ENCODE data around the gene METTL26.

Gene METTL26

GRCh38 chr16:674214-674881 is 38.2 kb upstream of the METTL26 start:
- Histone ChIP-seq H3K27ac (ENCODE audit: low read length) (no peak overlapping the region), H3K4me2 (ENCODE audit: low read length) (no peak overlapping the region), H2AFZ (ENCODE audit: low read depth, low read length) (no peak overlapping the region), H3K4me3 (ENCODE audit: low read length) (no peak overlapping the region), H3K36me3 (replicated peaks; ENCODE audit: low read depth, low read length) (peaks cover 26% of the 10 kb centered on the region), H3K79me2 (ENCODE audit: low read length) (peaks cover 7% of the 10 kb centered on the region), H3K4me1 (ENCODE audit: low read length) (peaks cover 2% of the 10 kb centered on the region), H4K20me1 (ENCODE audit: insufficient read depth, low read length) (no peaks in the 10 kb centered on the region), H3K27me3 (ENCODE audit: low read depth, low read length) (no peaks in the 10 kb centered on the region), H3K9me3 (ENCODE audit: insufficient read depth, low read length) (no peaks in the 10 kb centered on the region), H3K9ac (ENCODE audit: low read length) (no peak overlapping the region)
- TF ChIP-seq EZH2phosphoT487 (IDR thresholded peaks at IDR 0.05; ENCODE audit: low read depth), result no peak
- no peak for TF ChIP-seq CTCF (IDR thresholded peaks at IDR 0.05; ENCODE audit: low read depth, low read length)

GRCh38 chr16:673399-673991 is 37.4 kb upstream of the METTL26 start:
- H3K27me3 ChIP-seq (ENCODE audit: low read depth, low read length), result no peaks in the 10 kb centered on the region
- no peak overlapping the region for H3K27ac ChIP-seq (ENCODE audit: low read length)
- peaks cover 7% of the 10 kb centered on the region for H3K4me1 ChIP-seq (ENCODE audit: low read length)
- no peak overlapping the region for H3K9ac ChIP-seq (ENCODE audit: low read length)
- H4K20me1 ChIP-seq (ENCODE audit: insufficient read depth, low read length), result no peaks in the 10 kb centered on the region
- no peaks in the 10 kb centered on the region for H3K9me3 ChIP-seq (ENCODE audit: insufficient read depth, low read length)
- no peak overlapping the region for H3K4me3 ChIP-seq (ENCODE audit: low read length)
- no peak for TF ChIP-seq EZH2phosphoT487 (IDR thresholded peaks at IDR 0.05; ENCODE audit: low read depth)
- TF ChIP-seq CTCF (IDR thresholded peaks at IDR 0.05; ENCODE audit: low read depth, low read length), result no peak
- peaks cover 15% of the 10 kb centered on the region for H3K79me2 ChIP-seq (ENCODE audit: low read length)
- no peak overlapping the region for H2AFZ ChIP-seq (ENCODE audit: low read depth, low read length)
- peaks cover 26% of the 10 kb centered on the region for H3K36me3 ChIP-seq (replicated peaks; ENCODE audit: low read depth, low read length)
- H3K4me2 ChIP-seq (ENCODE audit: low read length), result no peak overlapping the region

DNA sequence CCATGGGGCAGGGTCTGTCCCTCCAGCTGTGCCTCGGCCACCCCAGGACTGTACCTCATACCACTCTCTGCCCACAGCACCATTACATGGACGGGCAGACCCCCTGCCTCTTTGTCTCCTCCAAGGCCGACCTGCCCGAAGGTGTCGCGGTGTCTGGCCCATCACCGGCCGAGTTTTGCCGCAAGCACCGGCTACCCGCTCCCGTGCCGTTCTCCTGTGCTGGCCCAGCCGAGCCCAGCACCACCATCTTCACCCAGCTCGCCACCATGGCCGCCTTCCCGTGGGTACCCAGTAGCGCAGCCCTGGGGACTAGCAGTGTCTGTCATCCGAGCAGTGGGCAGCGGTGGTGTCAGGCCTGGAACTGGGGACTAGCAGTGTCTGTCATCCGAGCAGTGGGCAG is 36.7 kb upstream of the METTL26 start:
- Histone ChIP-seq H3K36me3 (replicated peaks; ENCODE audit: low read depth, low read length) (peaks cover 26% of the 10 kb centered on the region), H3K79me2 (ENCODE audit: low read length) (peaks cover 21% of the 10 kb centered on the region), H3K4me2 (ENCODE audit: low read length) (no peak overlapping the region), H3K27ac (ENCODE audit: low read length) (no peak overlapping the region), H3K4me3 (ENCODE audit: low read length) (no peak overlapping the region), H4K20me1 (ENCODE audit: insufficient read depth, low read length) (no peaks in the 10 kb centered on the region), H3K4me1 (ENCODE audit: low read length) (peaks cover 7% of the 10 kb centered on the region), H3K9me3 (ENCODE audit: insufficient read depth, low read length) (no peaks in the 10 kb centered on the region), H3K9ac (ENCODE audit: low read length) (no peak overlapping the region), H3K27me3 (ENCODE audit: low read depth, low read length) (no peaks in the 10 kb centered on the region), H2AFZ (ENCODE audit: low read depth, low read length) (no peak overlapping the region)
- TF ChIP-seq EZH2phosphoT487 (IDR thresholded peaks at IDR 0.05; ENCODE audit: low read depth), result no peak
- TF ChIP-seq CTCF (IDR thresholded peaks at IDR 0.05; ENCODE audit: low read depth, low read length), result no peak

DNA sequence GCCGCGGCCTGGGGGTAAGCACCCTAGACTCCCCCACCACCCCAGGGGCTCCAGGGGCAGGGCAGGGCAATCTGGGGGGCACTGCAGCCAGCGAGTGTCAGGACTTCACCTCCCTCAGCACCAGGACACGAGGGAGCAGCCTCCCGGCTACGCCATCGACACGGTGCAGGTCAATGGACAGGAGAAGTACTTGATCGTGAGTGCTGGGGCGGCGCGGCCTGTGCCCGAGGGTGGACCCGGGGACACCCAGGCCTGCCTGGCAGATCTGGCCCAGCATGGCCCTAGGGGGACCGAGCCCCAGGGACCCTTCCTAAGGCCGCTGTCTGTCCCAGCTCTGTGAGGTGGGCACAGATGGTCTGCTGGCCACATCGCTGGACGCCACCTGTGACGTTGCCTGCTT is 36.3 kb upstream of the METTL26 start:
- H2AFZ ChIP-seq (ENCODE audit: low read depth, low read length), result no peak overlapping the region
- H3K9me3 ChIP-seq (ENCODE audit: insufficient read depth, low read length), result no peaks in the 10 kb centered on the region
- H3K4me2 ChIP-seq (ENCODE audit: low read length), result no peak overlapping the region
- H3K27me3 ChIP-seq (ENCODE audit: low read depth, low read length), result no peaks in the 10 kb centered on the region
- no peaks in the 10 kb centered on the region for H4K20me1 ChIP-seq (ENCODE audit: insufficient read depth, low read length)
- no peak overlapping the region for H3K27ac ChIP-seq (ENCODE audit: low read length)
- H3K9ac ChIP-seq (ENCODE audit: low read length), result no peak overlapping the region
- H3K36me3 ChIP-seq (replicated peaks; ENCODE audit: low read depth, low read length), result peaks cover 26% of the 10 kb centered on the region
- peaks cover 21% of the 10 kb centered on the region for H3K79me2 ChIP-seq (ENCODE audit: low read length)
- H3K4me1 ChIP-seq (ENCODE audit: low read length), result peaks cover 11% of the 10 kb centered on the region
- H3K4me3 ChIP-seq (ENCODE audit: low read length), result no peak overlapping the region
- TF ChIP-seq CTCF (IDR thresholded peaks at IDR 0.05; ENCODE audit: low read depth, low read length) (no peak), EZH2phosphoT487 (IDR thresholded peaks at IDR 0.05; ENCODE audit: low read depth) (no peak)
